Retinal pigment epithelial cell (primary cell): Measurements from ENCODE around the gene TBC1D1.

Experiments
- DNase-seq: peaks from one replicate; pipeline ENCODE4 v3.0.0-alpha.2; 2010; ENCODE audit warnings: low read depth
- H3K4me3 ChIP-seq: 2 replicates; pipeline ENCODE4 v1.5.1; 2011; ENCODE audit warnings: mild to moderate bottlenecking, low read length, control low read depth, moderate library complexity
- TF ChIP-seq, protein P1 (sequence below): conservative IDR thresholded peaks from 2 replicates; pipeline ENCODE4 v1.5.1; 2011; ENCODE audit warnings: low read depth, low read length, control low read depth, inconsistent platforms

The TBC1D1 gene

DNA sequence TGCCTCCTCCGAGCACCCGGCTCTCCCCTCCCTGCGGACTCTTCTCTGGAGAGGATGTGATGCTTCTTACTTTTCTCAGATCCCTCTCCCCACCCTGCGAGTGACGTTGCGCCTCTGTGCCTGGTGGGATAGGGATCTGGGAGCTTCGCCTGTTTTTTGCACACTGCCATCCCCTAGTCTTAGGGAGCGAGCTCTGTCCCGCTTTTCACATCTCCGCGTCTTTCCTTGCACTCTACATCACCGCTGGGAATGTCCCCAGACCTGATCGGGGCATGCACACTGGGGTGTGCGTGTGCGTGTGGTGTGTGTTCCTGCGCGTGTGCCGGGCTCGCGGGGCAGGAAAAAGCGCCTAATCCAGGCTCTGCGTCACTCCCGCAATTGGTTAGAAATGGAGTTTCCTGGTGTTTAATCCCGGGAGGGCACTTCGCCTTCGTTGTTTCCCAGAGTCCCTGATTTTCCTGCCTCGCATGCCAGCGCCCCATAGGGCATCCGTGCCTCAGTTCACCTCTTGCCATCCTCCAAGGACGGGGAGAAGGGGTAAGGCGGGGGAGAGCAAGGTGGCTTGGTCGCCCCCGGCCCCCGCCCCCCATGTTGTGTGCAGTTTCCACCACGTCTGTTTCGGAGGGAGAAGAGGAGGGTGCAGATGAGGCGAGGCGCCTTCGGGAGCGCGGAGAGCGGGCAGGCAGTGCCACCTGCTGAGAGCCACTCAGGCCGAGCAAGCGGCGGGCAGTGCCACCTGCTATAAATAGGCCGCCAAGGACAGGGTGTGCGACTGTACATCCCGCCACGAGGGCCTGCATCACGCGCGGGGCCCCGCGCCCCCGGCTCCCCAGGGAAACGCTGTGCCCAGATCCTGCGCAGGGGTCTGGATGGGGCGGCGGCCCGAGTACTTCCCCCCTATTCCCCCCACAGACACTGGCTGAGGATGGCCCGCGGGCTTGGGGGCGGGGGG is 759 bp upstream of the TBC1D1 start:
- DNase-seq = no peak
- TF ChIP-seq, protein P1, sequence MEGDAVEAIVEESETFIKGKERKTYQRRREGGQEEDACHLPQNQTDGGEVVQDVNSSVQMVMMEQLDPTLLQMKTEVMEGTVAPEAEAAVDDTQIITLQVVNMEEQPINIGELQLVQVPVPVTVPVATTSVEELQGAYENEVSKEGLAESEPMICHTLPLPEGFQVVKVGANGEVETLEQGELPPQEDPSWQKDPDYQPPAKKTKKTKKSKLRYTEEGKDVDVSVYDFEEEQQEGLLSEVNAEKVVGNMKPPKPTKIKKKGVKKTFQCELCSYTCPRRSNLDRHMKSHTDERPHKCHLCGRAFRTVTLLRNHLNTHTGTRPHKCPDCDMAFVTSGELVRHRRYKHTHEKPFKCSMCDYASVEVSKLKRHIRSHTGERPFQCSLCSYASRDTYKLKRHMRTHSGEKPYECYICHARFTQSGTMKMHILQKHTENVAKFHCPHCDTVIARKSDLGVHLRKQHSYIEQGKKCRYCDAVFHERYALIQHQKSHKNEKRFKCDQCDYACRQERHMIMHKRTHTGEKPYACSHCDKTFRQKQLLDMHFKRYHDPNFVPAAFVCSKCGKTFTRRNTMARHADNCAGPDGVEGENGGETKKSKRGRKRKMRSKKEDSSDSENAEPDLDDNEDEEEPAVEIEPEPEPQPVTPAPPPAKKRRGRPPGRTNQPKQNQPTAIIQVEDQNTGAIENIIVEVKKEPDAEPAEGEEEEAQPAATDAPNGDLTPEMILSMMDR = peak; percentile 7
- peak overlapping the region; percentile 49 for H3K4me3 ChIP-seq

DNA sequence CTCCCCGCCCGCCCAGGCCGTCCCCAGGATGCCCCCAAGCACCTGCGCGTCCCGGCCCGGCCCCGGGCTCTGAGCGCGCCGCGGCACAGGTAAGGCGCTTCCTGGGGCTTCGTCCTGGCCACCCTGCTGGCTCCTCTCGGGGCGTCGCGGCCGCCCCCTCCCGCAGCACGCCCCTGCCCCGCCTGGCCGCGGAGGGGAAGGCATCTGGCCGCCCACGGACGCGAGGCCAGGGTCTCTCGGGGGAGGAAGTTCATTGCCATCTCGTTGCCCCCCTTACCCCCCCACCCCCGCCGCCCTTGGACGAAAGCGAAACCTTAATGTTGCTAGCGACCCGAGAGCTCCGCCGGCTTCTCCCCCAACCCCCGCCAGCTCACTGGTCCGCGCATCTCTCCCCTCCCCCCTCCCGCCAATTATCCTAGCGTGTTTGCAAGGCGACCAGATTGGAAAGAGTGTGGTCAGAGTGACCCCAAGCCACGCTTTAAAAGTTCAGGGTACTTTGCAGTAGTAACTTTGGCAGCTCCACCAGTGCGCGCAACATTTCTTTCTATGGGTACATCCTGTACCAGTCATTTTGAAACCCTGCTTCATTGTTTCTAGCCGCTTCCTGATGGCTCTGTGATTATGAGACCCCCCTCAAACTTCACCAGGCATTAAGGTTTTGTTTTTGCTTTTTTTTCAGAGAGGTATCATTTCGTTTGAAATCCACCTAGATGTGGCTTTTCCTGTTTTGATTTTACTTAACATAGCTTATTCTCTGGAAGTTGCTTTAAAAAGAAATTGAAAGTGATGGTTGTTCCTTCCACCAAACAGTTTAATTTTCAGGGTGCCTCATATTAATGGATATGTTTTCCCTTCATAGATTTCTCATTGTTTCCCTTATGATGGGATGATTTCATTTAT is 626 bp downstream of the TBC1D1 start:
- DNase-seq = no peak

DNA sequence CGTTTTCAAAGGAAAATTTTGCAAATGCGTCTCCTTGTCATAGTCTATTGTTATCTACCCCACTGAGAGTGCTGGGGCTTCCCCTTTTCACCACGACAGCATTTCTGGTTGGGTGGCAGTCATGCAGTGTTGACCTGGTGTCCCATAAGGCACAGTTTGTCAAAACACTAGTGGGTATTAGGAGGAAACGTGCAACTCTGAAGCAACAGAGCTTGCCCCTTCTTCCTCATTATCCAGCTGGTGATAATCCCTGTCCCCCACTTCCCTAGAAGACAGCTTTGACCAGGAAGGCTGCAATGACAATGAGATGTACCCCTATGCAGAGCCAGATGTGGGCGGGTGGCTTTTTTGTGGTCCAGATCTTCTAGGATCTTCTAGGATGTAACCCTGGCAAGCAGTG is 1.8 kb downstream of the TBC1D1 start:
- no peak for DNase-seq
- H3K4me3 ChIP-seq = no peak overlapping the region
- TF ChIP-seq, protein P1 = no peak

More for the DNA sequence above, 626 bp downstream of the TBC1D1 start:
- TF ChIP-seq, protein P1 = no peak
- H3K4me3 ChIP-seq = peak overlapping the region; percentile 49

DNA sequence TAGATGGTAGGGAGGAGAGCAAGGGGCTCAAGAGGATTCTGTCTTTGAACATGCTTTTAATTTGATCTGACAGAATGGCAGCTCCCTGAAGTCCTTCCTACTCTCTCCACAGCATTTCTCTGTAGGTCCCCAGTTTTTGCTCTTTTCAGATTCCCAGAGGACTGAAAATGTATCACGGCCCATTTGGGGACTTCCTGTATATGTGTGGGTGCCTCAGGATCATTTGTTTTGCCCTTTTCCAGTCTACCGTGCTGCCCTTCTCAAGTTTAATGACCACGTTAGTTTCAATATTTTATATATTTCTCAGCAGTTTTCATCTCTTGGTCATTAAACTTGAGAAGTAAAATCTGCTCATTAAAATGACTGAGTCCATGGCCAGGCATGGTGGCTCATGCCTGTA is 2.3 kb downstream of the TBC1D1 start:
- DNase-seq = no peak
- no peak overlapping the region for H3K4me3 ChIP-seq
- TF ChIP-seq, protein P1 = no peak

DNA sequence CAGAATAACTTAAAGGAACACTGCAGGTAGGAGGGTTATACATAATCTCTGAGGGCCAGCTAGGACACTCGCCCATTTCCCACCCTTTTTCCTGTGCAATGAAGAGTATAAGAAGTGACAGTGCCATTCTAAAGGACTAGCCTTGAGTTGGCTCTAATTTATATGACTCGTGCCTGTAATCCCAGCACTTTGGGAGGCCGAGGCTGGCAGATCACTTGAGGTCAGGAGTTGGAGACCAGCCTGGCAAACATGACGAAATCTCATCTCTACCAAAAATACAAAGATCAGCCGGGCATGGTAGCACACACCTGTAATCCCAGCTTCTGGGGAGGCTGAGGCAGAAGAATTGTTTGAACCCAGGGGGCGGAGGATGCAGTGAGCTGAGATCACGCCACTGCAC is 4.4 kb downstream of the TBC1D1 start:
- TF ChIP-seq, protein P1 = no peak
- DNase-seq = no peak

DNA sequence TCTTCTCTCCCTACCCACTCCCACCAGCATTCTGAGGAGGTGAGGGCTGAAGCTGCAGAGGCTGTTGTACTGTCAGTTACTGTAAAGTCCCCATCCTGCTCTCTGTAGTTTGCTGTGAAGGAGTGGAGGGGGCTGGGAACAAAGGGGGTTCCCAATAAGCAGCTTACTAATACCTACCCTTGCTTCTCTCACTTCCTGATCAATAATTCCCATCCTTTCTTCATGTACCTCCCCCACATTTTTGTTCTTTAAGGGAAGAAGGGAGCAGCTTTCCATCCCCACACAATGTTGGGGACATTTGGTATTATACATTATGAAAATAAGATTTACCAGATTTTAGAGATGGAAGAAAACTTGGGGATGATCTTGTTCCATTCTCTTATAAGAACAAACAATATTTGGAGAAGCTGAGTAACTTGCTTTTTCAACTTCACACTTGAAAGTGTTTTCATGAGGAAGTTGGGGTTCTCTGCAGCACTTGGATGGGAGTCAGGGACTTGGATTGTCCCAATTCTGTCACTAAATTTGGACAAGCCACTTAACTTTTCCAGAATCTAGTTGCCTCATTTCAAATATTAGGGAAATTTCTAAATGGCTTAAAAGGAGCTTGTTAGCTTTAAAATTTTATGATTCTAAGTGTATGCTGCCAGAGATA is 5.4 kb downstream of the TBC1D1 start:
- no peak for DNase-seq

More for the DNA sequence above, 4.4 kb downstream of the TBC1D1 start:
- H3K4me3 ChIP-seq = no peak overlapping the region

More for the DNA sequence above, 5.4 kb downstream of the TBC1D1 start:
- H3K4me3 ChIP-seq = no peak overlapping the region
- TF ChIP-seq, protein P1 = no peak
